T follicular helper cell (primary cell): ENCODE data around the gene LLCFC1.

ENCODE experiments used
- DNase-seq: peaks from one replicate; pipeline ENCODE4 v3.0.0-alpha.2; 2020; ENCODE audit warnings: low read depth
- total RNA-seq, 2 experiments: gene quantifications; one replicate each; lab custom pipeline; 2026; lab: John Stamatoyannopoulos, UW

LLCFC1 gene
- total RNA-seq = 0 reads per million in 2 experiments

DNA sequence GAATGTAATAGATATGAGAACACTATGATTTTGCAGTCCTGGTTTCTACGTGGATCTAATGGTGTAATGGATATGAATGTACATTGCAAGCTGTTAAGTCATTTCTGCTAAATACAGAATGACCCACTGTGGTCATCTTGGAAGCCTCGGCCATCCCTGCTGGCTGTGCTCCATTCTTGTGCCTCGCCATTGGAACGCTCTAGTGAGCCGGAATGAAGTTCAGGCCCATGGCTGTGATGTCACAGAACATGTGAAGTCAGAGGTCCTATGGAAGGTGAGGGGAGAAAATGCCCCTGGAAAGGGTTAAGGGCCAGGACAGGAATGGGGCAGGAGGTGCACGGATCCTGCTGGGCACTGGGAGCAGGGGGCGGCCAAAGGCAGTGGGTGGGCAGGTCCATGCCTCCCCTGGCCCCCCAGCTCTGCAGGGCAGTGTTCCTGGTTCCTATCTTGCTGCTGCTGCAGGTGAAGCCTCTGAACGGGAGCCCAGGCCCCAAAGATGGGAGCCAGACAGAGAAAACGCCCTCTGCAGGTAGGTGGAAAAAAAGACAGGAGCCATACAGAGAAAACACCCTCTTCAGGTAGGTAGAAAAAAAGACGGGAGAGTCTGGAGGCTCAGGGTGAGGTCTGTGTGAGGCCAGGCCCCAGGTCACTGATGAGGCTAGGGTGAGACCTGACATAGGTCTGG is at the start of gene LLCFC1:
LLCFC1 (plus strand) TSS at position 259 of the 685 bp plus-strand sequence; CDS start at position 397, 138 bp downstream.
- DNase-seq = no peak

DNA sequence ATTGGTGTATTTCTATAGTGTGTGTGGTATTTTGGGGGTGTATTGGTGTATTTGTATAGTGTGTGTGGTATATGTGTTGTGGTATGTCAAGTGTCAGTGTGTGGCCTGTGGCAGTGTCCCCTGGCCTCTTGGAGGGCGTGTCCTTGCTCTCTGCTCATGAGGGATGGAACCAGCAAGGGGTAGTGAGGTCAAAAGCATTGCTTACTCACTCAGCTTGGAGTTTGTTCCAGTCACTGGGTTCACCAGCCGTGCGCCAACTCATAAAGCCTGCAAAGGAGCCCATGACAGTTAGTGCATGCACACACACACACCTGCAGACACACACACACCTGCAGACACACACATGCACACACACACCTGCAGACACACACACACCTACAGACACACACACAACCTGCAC is 49.5 kb upstream of the LLCFC1 start:
- no peak for DNase-seq

DNA sequence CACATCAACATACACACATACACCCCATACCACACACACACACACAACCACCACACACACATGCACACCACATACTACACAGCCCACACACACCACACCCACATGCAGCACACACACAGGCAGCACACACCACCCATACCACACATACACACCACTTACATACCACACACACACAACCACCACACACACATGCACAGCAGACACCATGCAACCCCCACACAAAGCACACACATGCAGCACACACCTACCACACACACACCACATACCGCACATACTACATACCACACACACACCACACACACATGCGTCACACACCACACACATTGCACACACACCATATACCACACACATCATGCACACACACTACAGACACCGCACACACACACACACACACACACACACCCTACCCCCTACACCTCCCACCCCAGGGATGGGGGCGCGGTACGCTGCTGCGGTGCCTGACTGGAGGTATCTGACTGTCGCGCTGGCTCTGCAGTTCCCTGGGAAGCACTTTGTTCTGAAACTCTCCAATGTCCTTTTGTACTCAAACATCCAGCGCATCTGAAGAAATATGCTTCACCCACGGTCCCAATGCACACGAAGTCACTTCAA is 48.3 kb upstream of the LLCFC1 start:
- no peak for DNase-seq

DNA sequence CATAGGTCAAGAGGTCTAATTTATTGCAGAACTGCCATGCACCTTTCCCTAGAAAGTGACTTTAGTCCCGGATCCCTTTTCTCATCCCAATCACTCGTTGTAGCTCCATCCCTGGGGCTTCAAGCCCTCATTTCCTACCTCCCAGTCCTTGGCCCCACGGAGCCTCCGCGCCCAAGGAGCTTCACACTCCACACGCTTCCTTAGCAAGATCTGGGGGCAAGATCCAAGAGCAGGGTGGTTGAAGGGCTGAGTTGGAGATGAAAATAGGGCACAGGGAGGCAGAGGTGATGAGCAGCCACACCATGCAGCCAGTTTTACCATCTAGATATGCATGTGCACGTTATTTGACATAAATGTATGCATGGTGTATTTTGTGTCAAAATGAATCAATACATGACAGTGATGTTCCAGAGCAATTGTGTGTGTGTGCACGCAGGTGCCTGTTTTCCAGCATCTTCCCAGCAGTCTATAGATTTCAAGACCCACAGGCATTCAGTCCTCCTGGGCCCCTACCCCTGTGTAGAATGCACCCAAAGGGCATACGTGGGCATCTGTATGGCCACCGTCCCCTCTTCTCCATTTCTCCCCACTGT is 47.7 kb upstream of the LLCFC1 start:
- DNase-seq = no peak

DNA sequence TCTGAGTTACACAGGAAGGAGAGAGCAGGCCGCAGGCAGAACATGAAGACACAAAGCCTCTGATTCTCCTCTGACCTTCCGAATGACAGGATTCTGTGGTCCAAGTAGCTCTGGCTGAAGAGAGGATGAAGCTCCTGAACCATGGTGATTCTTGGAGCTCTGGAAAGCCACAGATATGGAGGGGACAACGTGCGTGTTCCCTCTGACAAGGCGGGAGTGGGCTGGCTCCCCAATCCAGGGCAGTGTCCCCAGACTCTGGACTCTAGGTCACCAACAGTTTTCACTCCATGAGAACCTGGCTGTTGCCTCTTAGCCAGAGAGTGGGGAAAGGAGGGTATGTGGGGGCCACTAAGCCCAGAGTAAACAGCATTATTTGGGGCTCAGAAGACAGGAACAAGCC is 46.3 kb upstream of the LLCFC1 start:
- DNase-seq = no peak

DNA sequence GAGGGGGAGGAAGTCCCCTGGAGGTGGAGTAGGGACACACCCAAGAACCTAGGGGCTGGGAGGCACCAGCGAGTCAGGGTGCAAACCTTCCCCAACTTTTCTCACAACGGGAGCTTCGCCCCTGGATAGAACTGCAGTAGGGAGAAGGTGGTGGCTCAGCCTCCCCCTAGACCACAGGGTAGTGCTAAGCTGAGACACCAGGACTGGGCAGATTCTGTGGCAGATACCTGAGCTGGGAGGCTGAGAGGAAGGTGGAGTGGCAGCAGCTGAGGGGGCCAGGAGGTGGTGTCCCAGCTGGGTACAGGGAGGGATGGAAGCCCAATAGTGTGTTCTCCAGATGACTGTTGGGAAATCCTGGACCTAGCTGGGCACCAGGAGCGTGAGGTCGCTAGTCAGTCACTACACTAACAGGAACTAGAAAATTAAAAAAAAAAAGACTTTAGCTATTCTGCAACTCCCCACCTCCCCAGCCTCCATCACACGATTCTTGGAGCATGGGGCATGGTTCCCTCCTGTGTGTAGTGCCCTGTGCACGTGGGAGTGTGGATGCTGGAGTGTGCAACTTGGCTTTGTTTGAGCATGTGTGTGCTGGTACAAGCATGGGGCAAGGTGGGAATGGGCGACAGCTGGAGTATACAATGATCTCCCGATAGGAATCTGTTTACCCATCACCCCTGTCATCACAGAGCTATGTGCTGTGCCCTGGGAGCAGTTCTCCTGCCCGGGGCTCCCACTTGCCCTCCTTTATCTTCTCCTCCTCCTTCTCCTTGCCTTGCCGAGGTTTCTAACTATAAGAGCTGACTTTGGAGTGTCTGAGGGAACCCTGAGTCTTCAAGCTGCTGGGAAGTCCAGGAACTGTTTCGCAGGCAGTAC is 44.9 kb upstream of the LLCFC1 start:
- no peak for DNase-seq

DNA sequence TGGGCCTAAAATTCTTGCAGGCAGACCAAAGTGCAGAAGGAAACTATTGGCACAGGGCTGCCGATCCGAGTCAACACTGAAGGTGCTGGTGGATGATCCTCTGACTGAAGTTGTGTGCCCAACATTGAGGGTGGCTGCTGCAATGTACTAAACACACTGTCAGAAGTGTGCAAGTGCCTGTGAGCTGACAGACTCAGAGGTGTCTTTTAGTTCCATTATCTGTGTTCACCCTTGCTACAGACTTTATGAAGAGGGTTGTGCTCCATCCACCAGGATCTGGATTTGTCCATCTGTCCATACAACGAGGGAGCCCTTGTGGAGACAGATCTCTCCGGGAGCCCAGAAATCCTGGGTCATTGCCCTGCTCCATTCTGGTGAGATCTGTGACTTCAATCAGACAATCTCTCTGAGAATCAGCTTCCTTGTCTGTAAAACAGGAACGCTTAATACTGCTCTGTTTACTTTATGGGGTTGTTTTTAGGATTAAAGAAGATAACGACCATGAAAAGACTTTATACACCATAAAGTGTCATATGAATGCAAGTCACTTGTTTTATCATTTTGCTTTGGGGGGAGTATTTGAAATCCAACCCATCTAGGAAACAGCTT is 44.2 kb upstream of the LLCFC1 start:
- no peak for DNase-seq

DNA sequence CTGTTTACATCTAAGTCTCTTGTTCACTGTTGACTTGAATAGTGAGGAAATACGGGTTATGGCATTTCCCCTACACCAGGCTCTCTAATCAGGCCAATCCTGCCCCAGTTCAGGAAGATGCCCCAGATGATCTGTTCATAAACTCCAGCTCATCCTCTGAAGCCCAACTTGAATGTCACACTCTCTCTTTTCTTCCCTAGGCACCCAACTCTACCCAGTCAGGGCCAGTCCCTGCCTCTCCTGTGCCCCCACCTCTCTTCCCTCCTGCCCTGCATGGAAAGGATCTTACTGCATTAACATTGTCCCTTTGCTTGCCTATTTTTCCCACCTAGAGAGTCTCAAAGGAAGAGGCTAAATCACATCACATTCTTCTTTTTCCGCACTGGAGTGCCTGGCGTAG is 43.1 kb upstream of the LLCFC1 start:
- no peak for DNase-seq

DNA sequence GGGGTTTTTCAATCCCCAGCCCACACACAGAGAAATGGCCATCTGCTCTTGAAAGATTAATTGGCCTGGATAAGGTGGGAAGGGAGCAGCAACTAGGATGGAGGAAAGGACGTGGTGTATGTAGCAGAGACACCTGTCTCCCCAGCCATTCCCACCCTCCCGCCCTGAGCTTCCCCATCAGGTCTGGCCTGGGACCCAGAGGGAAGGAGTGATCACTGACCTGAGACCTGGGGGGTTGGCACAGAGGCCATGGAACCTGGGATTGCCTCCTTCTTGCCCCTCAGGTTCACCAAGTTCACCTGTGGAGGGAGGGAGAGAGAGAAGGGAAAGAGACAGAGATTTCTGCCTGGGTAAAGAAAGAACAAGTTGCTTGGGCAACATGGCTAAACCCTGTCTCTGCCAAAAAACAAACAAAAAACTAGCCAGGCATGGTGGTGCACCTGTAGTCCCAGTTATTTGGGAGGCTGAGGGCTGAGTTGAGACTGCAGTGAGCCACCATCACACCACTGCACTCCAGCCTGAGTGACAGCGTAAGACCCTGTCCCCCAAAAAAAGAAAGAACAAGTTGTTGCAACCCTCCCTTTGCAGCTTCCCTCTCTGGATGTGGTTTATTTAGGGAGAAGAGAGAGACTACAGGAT is 42.4 kb upstream of the LLCFC1 start:
- no peak for DNase-seq

DNA sequence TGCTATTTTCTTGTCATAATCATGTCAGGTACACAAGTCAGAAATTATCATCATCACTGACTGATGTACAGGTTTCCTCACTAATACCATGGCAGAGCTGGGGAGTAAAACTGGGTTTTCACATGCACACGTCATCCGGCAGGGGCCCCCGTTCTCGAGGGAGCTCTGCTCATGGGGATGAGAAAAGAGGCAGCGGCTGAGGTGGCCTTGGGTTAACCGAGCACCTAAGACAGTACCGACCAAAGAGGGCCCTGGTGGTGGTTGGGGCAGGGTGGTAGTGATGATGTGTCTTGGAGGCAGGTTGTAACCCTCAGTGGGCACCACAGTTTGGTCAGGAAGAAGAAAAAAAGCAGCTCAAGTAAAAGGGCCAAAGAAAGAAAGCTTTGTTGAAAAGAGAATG is 41.6 kb upstream of the LLCFC1 start:
- DNase-seq = no peak

DNA sequence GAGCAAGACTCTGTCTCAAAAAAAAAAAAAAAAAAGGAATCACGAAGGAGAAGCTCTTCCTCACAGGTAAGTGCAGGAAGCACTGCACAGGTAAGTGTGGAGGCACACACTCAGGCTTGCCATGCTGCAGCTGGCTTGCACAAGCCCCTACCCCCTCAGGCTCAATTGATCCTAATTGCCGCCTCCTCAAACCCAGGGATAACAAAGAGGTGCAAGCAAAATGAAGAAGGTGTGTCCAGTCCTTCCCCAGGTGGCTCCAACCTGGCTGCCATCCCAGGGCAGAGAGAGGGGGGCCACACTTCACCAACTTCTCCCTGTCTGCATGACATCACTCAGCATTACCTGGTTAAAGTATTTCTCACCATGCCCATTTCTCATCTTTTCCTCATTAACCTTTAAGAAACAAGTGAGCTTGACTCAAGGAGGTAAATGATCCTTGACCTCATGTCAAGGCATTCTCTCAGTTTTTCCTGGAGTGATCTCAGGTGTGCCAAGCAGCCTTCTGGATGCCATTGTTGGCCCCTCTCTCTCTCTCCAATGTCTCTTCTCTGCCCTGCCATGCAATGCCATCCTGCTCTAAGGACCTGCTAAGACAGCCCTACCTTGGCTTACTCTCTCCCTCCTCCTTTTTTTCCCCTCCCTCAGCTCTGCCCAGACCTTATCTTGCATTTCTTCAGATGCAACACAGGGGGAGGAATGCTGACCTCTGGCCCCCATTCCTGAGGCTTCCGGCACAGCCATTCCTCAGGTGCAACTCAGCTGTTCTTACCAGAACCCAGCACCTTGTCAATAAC is 40.7 kb upstream of the LLCFC1 start:
- DNase-seq = no peak

DNA sequence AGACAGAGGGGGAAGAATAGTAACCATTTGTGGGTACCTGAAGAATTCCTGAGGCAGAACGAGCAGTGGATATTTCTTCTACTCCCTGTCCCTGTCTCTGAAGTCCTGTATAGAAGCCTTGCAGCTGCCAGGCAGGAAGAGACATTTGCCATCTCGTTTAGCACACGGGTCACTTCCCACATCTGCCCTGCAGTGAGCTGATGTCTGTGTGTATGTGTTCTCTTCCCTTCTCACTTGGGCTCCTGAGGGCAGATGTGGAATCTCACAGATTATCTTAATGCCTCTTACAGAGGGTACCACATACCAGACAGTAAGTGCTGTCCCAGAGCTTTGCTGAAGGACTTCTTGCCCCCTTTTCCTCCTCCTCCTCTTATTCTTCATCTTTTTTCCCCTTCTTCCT is 39.6 kb upstream of the LLCFC1 start:
- DNase-seq = no peak

DNA sequence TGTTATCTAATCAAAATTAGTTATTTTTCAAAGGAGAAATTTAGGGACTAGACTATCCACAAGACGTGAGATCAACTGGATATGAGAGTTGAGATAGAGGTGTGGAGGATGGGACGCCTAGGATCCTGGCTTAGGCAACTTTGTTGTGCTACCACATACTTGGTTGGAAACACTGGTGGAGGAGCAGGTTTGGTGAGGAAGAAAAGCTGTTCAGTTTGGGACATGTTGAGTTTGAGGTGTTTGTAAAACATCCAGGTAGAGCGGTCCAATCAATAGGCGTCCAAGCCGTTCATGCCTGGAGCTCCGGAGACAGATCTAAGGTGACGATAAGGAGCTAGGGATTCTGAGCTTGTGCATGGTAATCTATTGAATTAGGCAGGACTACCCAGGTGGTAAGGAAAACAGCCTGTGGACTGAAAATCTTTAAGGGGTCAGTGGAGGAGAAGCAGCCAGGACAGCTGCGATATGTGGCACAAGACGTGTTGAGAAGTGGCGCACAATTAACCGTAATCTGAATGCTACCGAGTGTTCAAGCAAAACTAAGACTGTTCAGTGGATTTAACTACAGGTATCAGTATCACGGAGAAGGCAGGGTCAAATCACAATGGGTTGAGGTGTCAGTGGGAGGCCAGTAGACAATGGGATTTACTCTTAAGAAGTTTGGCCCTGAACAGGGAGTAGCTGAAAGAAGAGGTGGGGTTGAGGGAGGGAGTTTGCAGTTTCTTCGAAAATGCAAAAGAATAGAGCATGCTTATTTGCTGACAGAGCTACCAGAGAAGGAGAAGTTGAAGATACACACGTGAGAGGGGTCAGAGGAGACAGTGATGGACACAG is 37.6 kb upstream of the LLCFC1 start:
- no peak for DNase-seq

DNA sequence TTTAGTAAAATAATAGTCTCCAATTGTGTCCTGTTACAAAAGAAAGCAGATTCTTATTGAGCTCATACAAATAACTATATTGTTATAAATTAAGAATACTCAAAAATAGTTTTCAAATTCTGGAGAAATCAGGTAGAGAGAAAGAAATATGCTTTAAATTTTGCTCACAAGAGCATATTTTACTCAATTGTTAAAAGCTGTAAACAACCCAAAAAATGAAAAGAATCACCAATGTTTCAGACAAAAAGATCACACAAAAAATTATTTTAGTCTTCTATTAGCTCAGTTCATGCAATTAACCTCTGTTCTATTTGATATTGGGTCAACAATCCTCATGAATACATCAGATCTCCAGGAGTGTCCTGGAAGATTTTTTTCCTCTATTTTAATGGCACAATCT is 35.2 kb upstream of the LLCFC1 start:
- no peak for DNase-seq

DNA sequence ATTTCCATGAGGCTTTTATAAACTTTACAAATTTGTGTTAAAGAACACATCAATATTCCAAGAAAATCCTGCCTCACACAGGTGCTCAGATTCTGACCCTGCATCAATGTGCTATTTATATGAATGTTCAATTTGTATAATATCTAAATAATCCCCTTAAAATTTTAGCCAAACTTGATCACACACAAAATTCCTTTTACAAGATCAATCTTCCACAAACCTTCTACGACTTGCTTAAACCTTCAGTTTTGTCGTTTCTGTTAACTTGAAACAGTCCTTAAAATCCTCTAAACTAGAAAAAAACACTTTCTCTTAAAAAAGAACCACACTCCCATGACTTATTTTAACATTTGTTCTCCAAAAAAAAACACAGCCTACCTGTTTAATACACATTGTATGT is 33.5 kb upstream of the LLCFC1 start:
- DNase-seq = no peak

DNA sequence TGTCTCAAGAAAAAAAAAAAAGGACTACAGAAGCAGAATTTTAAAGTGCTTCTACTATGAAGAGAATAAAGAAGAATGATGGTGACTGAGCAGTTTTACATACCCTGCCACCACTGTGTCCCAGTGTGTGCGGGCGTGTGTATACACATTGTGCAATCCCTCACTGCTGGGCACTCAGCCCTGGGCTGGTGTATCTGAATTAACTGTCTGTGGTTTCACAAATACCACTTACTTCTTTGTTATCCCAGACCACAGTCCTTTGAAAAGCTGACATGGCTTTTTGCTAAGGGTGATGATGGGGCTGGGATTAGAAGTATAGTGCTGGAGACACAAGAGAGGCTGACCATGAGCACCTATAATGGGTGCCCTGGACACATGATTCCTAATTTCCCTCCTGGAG is 32.6 kb upstream of the LLCFC1 start:
- DNase-seq = no peak

DNA sequence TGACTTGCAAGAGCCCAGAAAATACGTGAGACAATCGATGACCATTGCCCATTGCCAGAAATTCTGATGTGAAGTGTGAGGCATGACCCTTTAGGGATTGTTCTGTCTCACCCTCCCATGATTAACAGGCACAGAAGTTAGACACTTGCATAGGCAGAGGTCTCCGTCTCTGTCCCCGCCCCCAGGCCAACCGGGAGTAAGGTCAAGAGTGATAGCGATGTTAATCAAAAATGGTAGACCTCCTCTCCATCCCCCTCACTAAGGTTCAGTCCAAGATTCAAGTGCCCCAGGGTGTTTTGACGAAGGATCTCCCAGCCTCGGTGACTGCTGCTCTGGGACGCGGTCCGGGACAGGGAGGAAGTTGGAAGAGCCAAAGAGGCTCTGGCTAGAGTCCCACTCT is 31.0 kb upstream of the LLCFC1 start:
- no peak for DNase-seq

DNA sequence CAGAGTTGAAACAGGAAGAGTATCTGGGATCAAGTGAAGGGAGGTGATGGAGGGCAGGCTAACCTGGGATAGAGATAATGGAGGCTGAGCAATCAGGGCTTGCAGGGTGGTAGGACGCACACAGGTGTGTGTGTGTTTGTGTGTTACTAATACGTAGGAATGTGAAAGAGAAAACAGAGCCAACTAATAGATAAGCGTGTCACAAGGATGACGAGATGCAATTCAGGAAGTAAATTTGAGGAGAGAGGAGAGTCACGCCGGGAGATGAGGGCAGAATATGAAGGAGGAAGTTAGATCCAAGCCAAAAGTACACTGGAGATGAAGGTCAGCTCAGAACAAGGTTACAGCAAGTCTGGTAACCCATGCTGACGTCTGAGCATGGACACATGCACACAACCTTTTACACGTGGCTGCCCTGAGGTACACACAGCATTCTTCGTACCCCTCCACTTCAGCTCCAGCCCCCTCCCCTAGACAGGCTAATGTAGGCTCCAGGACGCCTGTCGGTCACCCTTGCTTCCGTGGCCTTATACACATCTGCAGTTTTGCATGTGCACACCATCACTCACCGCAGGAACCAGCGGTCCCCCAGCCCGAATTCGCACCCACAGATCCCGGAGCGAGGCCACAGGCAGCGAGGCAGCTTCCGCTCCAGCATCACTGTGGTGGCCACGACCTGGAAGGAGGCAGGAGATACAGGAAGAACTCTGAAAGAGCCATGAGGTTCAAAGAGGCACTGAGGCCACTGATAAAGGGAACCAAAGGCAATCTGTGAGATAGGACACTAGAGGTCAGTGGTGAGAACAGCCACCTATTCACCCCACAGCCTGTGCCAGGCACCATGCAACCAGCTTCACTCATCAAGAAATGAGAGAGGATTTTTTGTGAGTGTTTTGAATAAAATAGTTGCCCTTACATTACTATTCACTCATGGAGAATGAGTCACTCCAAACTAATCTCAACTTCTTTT is 30.1 kb upstream of the LLCFC1 start:
- DNase-seq = no peak

DNA sequence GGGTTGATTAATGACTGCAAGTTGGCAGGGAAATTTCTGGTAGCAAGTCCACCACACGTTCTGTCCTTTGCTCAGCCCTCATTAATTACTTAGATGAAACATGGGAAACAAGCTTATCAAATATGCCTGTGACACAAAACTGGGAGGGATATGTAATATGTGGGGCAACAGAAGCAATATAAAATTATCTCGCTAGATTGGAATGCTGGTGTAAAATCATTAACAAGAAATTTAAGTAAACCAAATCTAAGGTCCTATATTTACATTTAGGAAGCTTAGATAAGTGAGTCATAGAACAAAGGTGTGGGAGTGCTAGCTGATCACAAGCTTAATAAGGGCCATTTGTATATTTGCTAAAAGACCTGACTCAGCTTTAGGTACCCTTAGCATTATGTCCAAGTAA is 29.3 kb upstream of the LLCFC1 start:
- no peak for DNase-seq
